Activated CD4-positive, alpha-beta memory T cell treated with anti-CD3 and anti-CD28 coated beads for 36 hours (primary cell): ENCODE measurements around the gene ARHGAP32. TPM values are rescaled to one million over a fixed set of nuclear protein-coding genes. Genes with fewer than 3 reads are reported as not detected.

ENCODE experiments used
- CTCF ChIA-PET: fragments of 350-600 bp; sonication (Branson Sonifier 250); formaldehyde crosslinking; loops from one replicate; lab custom pipeline; 2021; ENCODE audit warnings: antibody characterized with exemption, inconsistent platforms; lab: Charles Lee
- POLR2A ChIA-PET: fragments of 350-600 bp; sonication (Branson Sonifier 250); formaldehyde crosslinking; loops from one replicate; lab custom pipeline; 2021; ENCODE audit warnings: antibody characterized with exemption; lab: Charles Lee
- DNase-seq: peaks from one replicate; pipeline ENCODE4 v3.0.0-alpha.2; 2020
- H3K27ac Mint-ChIP-seq: one replicate; pipeline ENCODE4 v1.8.0; 2021; ENCODE audit warnings: mixed read lengths
- H3K27me3 Mint-ChIP-seq: one replicate; pipeline ENCODE4 v1.8.0; 2021; ENCODE audit warnings: mixed read lengths
- H3K36me3 Mint-ChIP-seq: one replicate; pipeline ENCODE4 v1.8.0; 2021; ENCODE audit warnings: mixed read lengths
- H3K4me1 Mint-ChIP-seq: one replicate; pipeline ENCODE4 v1.8.0; 2021; ENCODE audit warnings: low read depth, mixed read lengths
- H3K4me3 Mint-ChIP-seq: one replicate; pipeline ENCODE4 v1.8.0; 2021; ENCODE audit warnings: mild to moderate bottlenecking, mixed read lengths
- H3K9me3 Mint-ChIP-seq: one replicate; pipeline ENCODE4 v1.8.0; 2021; ENCODE audit warnings: mixed read lengths
- intact Hi-C: fragments of 100-400 bp; cut with micrococcal nuclease; formaldehyde crosslinking; loops from one replicate; pipeline ENCODE4 v1.15.1; 2023
- total RNA-seq, 2 experiments: library from RNA; stranded (reverse); gene quantifications; one replicate each; pipeline ENCODE4 v1.2.3, GENCODE V29; 2021

ARHGAP32 gene
- total RNA-seq, 2 experiments from 2014 or later = 3.7 to 4.3 TPM

- intact Hi-C loops = no loop called here
- no peak for DNase-seq
- CTCF ChIA-PET = no interaction called here
- H3K9me3 Mint-ChIP-seq = peaks cover 2% of the 10 kb centered on the region
- H3K27ac Mint-ChIP-seq = no peak overlapping the region
- POLR2A ChIA-PET = no interaction called here
- no peaks in the 10 kb centered on the region for H3K4me1 Mint-ChIP-seq
- peaks cover 3% of the 10 kb centered on the region for H3K36me3 Mint-ChIP-seq
- no peaks in the 10 kb centered on the region for H3K27me3 Mint-ChIP-seq
- H3K4me3 Mint-ChIP-seq = no peak overlapping the region
Measured at GRCh38 chr11:129090056-129090455, 102.1 kb downstream of the ARHGAP32 start.

- no peak overlapping the region for H3K27ac Mint-ChIP-seq
- ChIA-PET CTCF (no interaction called here), POLR2A (no interaction called here)
- no peaks in the 10 kb centered on the region for H3K27me3 Mint-ChIP-seq
- intact Hi-C loops = no loop called here
- H3K36me3 Mint-ChIP-seq = peaks cover 6% of the 10 kb centered on the region
- no peaks in the 10 kb centered on the region for H3K4me1 Mint-ChIP-seq
- H3K4me3 Mint-ChIP-seq = no peak overlapping the region
- DNase-seq = no peak
- peaks cover 7% of the 10 kb centered on the region for H3K9me3 Mint-ChIP-seq
Measured at GRCh38 chr11:129089279-129089678, 102.8 kb downstream of the ARHGAP32 start.

GRCh38 chr11:129086976-129087375 lies 105.1 kb downstream of the ARHGAP32 start:
- H3K4me1 Mint-ChIP-seq = no peaks in the 10 kb centered on the region
- H3K36me3 Mint-ChIP-seq = peaks cover 9% of the 10 kb centered on the region
- ChIA-PET CTCF (no interaction called here), POLR2A (no interaction called here)
- DNase-seq = no peak
- no peak overlapping the region for H3K4me3 Mint-ChIP-seq
- peaks cover 23% of the 10 kb centered on the region for H3K9me3 Mint-ChIP-seq
- intact Hi-C loops = no loop called here
- H3K27ac Mint-ChIP-seq = no peak overlapping the region
- no peaks in the 10 kb centered on the region for H3K27me3 Mint-ChIP-seq

GRCh38 chr11:129077191-129077590 lies 114.9 kb downstream of the ARHGAP32 start:
- H3K36me3 Mint-ChIP-seq = peaks cover 2% of the 10 kb centered on the region
- peaks cover 1% of the 10 kb centered on the region for H3K27me3 Mint-ChIP-seq
- no peak overlapping the region for H3K27ac Mint-ChIP-seq
- H3K9me3 Mint-ChIP-seq = peaks cover 4% of the 10 kb centered on the region
- no peak overlapping the region for H3K4me3 Mint-ChIP-seq
- intact Hi-C loops = no loop called here
- POLR2A ChIA-PET = no interaction called here
- CTCF ChIA-PET = no interaction called here
- no peak for DNase-seq
- H3K4me1 Mint-ChIP-seq = no peaks in the 10 kb centered on the region

GRCh38 chr11:129075757-129076156 lies 116.4 kb downstream of the ARHGAP32 start:
- Mint-ChIP-seq H3K4me1 (no peaks in the 10 kb centered on the region), H3K36me3 (peaks cover 2% of the 10 kb centered on the region), H3K27me3 (peaks cover 4% of the 10 kb centered on the region), H3K9me3 (peaks cover 4% of the 10 kb centered on the region), H3K27ac (no peak overlapping the region), H3K4me3 (no peak overlapping the region)
- intact Hi-C loops = no loop called here
- ChIA-PET POLR2A (no interaction called here), CTCF (no interaction called here)
- DNase-seq = no peak

- CTCF ChIA-PET = no interaction called here
- Mint-ChIP-seq H3K9me3 (no peaks in the 10 kb centered on the region), H3K36me3 (no peaks in the 10 kb centered on the region), H3K4me1 (no peaks in the 10 kb centered on the region), H3K4me3 (no peak overlapping the region), H3K27ac (no peak overlapping the region), H3K27me3 (peaks cover 3% of the 10 kb centered on the region)
- intact Hi-C loops = no loop called here
- POLR2A ChIA-PET = no interaction called here
- DNase-seq = no peak
Measured at GRCh38 chr11:129067454-129067853, 124.7 kb downstream of the ARHGAP32 start.

GRCh38 chr11:129066229-129066628 lies 125.9 kb downstream of the ARHGAP32 start:
- no peak for DNase-seq
- H3K27ac Mint-ChIP-seq = no peak overlapping the region
- CTCF ChIA-PET = interaction anchor here (0.7 kb wide), 1 partner anchor 109 kb away, joined by 3 read pairs; no protein-coding TSS in a partner anchor
- intact Hi-C loops = no loop called here
- H3K4me1 Mint-ChIP-seq = no peaks in the 10 kb centered on the region
- H3K27me3 Mint-ChIP-seq = no peaks in the 10 kb centered on the region
- no peaks in the 10 kb centered on the region for H3K36me3 Mint-ChIP-seq
- POLR2A ChIA-PET = no interaction called here
- no peaks in the 10 kb centered on the region for H3K9me3 Mint-ChIP-seq
- H3K4me3 Mint-ChIP-seq = no peak overlapping the region

GRCh38 chr11:129063118-129063517 lies 129.0 kb downstream of the ARHGAP32 start:
- H3K4me3 Mint-ChIP-seq = no peak overlapping the region
- no peaks in the 10 kb centered on the region for H3K36me3 Mint-ChIP-seq
- no peaks in the 10 kb centered on the region for H3K4me1 Mint-ChIP-seq
- no peaks in the 10 kb centered on the region for H3K9me3 Mint-ChIP-seq
- H3K27ac Mint-ChIP-seq = no peak overlapping the region
- intact Hi-C loops = no loop called here
- no peak for DNase-seq
- CTCF ChIA-PET = no interaction called here
- POLR2A ChIA-PET = no interaction called here
- H3K27me3 Mint-ChIP-seq = no peaks in the 10 kb centered on the region

GRCh38 chr11:129061492-129062230 lies 130.5 kb downstream of the ARHGAP32 start:
- no peak overlapping the region for H3K27ac Mint-ChIP-seq
- CTCF ChIA-PET = no interaction called here
- H3K9me3 Mint-ChIP-seq = no peaks in the 10 kb centered on the region
- no peak overlapping the region for H3K4me3 Mint-ChIP-seq
- intact Hi-C loops = no loop called here
- H3K4me1 Mint-ChIP-seq = no peaks in the 10 kb centered on the region
- no peak for DNase-seq
- H3K27me3 Mint-ChIP-seq = no peaks in the 10 kb centered on the region
- POLR2A ChIA-PET = no interaction called here
- no peaks in the 10 kb centered on the region for H3K36me3 Mint-ChIP-seq

- H3K27me3 Mint-ChIP-seq = no peaks in the 10 kb centered on the region
- no peak for DNase-seq
- ChIA-PET POLR2A (no interaction called here), CTCF (no interaction called here)
- no peak overlapping the region for H3K27ac Mint-ChIP-seq
- no peaks in the 10 kb centered on the region for H3K36me3 Mint-ChIP-seq
- no peaks in the 10 kb centered on the region for H3K9me3 Mint-ChIP-seq
- no peaks in the 10 kb centered on the region for H3K4me1 Mint-ChIP-seq
- H3K4me3 Mint-ChIP-seq = no peak overlapping the region
- intact Hi-C loops = no loop called here
Measured at GRCh38 chr11:129056916-129057315, 135.2 kb downstream of the ARHGAP32 start.

- no peaks in the 10 kb centered on the region for H3K4me1 Mint-ChIP-seq
- no peak overlapping the region for H3K27ac Mint-ChIP-seq
- intact Hi-C loops = no loop called here
- ChIA-PET CTCF (no interaction called here), POLR2A (no interaction called here)
- no peaks in the 10 kb centered on the region for H3K27me3 Mint-ChIP-seq
- no peaks in the 10 kb centered on the region for H3K36me3 Mint-ChIP-seq
- DNase-seq = no peak
- no peak overlapping the region for H3K4me3 Mint-ChIP-seq
- no peaks in the 10 kb centered on the region for H3K9me3 Mint-ChIP-seq
Measured at GRCh38 chr11:129055196-129055595, 136.9 kb downstream of the ARHGAP32 start.

- H3K9me3 Mint-ChIP-seq = no peaks in the 10 kb centered on the region
- no peak overlapping the region for H3K4me3 Mint-ChIP-seq
- ChIA-PET POLR2A (no interaction called here), CTCF (no interaction called here)
- no peak for DNase-seq
- peaks cover 2% of the 10 kb centered on the region for H3K27me3 Mint-ChIP-seq
- H3K4me1 Mint-ChIP-seq = no peaks in the 10 kb centered on the region
- intact Hi-C loops = no loop called here
- H3K27ac Mint-ChIP-seq = no peak overlapping the region
- H3K36me3 Mint-ChIP-seq = no peaks in the 10 kb centered on the region
Measured at GRCh38 chr11:129048911-129049310, 143.2 kb downstream of the ARHGAP32 start.

GRCh38 chr11:129045150-129045549 lies 147.0 kb downstream of the ARHGAP32 start:
- H3K27ac Mint-ChIP-seq = no peak overlapping the region
- CTCF ChIA-PET = no interaction called here
- H3K36me3 Mint-ChIP-seq = no peaks in the 10 kb centered on the region
- no peak for DNase-seq
- no peaks in the 10 kb centered on the region for H3K4me1 Mint-ChIP-seq
- H3K27me3 Mint-ChIP-seq = peaks cover 2% of the 10 kb centered on the region
- intact Hi-C loops = no loop called here
- H3K4me3 Mint-ChIP-seq = no peak overlapping the region
- H3K9me3 Mint-ChIP-seq = no peaks in the 10 kb centered on the region
- POLR2A ChIA-PET = no interaction called here
